ENCODE measurements around the gene PLA2G5. TPM values are rescaled to one million over a fixed set of nuclear protein-coding genes. Genes with fewer than 3 reads are reported as not detected.

PLA2G5 gene
- total RNA-seq, 1 donor from 2014 or later = not detected

DNA sequence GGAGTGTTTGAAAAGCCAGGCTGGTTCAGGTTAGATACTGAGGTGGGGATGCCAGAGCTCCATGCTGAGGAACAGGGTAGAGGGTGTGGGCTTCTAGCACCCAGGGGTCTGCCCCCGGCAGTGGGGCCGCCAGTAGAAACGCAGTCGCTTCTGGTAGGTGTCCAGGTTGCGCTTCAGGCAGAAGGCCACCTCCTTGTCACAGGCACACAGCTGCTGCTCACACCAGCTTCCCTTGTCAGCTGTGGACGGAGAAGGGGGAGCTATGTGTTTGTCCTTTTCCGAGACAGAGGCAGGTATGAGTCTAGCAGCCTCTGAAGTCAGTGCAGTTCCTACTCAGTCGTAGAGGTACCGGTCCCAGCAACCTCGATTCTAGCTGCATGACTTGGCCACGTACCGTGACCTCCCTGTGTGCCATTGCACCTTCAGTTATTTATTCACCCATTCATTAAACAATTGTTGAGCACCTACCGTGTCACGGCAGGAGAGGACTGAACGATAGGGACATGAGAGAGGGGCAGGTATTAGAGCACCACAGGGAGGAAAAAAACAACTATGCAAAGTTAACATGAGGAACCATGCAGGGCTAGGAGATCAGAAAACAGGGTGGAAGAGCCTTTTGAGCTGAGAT, 44.1 kb downstream of the PLA2G5 start:
- peaks cover 17% of the 10 kb centered on the region for H3K27me3 Mint-ChIP-seq
- H3K4me1 Mint-ChIP-seq (ENCODE audit: unreplicated experiment) = no peaks in the 10 kb centered on the region
- no peaks in the 10 kb centered on the region for H3K36me3 Mint-ChIP-seq
- TF ChIP-seq CTCF (conservative IDR thresholded peaks at IDR 0.05) = no peak
- H3K27ac Mint-ChIP-seq = no peak overlapping the region
- H3K9me3 Mint-ChIP-seq = no peaks in the 10 kb centered on the region
- H3K4me3 Mint-ChIP-seq = no peak overlapping the region
- DNase-seq (ENCODE audit: extremely low spot score, unreplicated experiment) = no peak

- no peaks in the 10 kb centered on the region for H3K4me1 Mint-ChIP-seq (ENCODE audit: unreplicated experiment)
- no peak overlapping the region for H3K4me3 Mint-ChIP-seq
- no peaks in the 10 kb centered on the region for H3K9me3 Mint-ChIP-seq
- TF ChIP-seq CTCF (conservative IDR thresholded peaks at IDR 0.05) = no peak
- H3K27me3 Mint-ChIP-seq = peaks cover 23% of the 10 kb centered on the region
- no peaks in the 10 kb centered on the region for H3K36me3 Mint-ChIP-seq
- DNase-seq (ENCODE audit: extremely low spot score, unreplicated experiment) = no peak
- H3K27ac Mint-ChIP-seq = no peak overlapping the region
Observed at GRCh38 chr1:20115479-20115878, 45.5 kb downstream of the PLA2G5 start.

- Mint-ChIP-seq H3K36me3 (no peaks in the 10 kb centered on the region), H3K4me1 (ENCODE audit: unreplicated experiment) (no peaks in the 10 kb centered on the region), H3K27ac (no peak overlapping the region), H3K9me3 (no peaks in the 10 kb centered on the region), H3K4me3 (no peak overlapping the region), H3K27me3 (peaks cover 27% of the 10 kb centered on the region)
- no peak for TF ChIP-seq CTCF (conservative IDR thresholded peaks at IDR 0.05)
- DNase-seq (ENCODE audit: extremely low spot score, unreplicated experiment) = no peak
Observed at GRCh38 chr1:20115916-20116315, 45.9 kb downstream of the PLA2G5 start.

- H3K27ac Mint-ChIP-seq = no peak overlapping the region
- H3K4me3 Mint-ChIP-seq = no peak overlapping the region
- DNase-seq (ENCODE audit: extremely low spot score, unreplicated experiment) = no peak
- H3K27me3 Mint-ChIP-seq = peaks cover 38% of the 10 kb centered on the region
- H3K36me3 Mint-ChIP-seq = no peaks in the 10 kb centered on the region
- TF ChIP-seq CTCF (conservative IDR thresholded peaks at IDR 0.05) = no peak
- H3K9me3 Mint-ChIP-seq = no peaks in the 10 kb centered on the region
- no peaks in the 10 kb centered on the region for H3K4me1 Mint-ChIP-seq (ENCODE audit: unreplicated experiment)
Observed at GRCh38 chr1:20117236-20117635, 47.2 kb downstream of the PLA2G5 start.

DNA sequence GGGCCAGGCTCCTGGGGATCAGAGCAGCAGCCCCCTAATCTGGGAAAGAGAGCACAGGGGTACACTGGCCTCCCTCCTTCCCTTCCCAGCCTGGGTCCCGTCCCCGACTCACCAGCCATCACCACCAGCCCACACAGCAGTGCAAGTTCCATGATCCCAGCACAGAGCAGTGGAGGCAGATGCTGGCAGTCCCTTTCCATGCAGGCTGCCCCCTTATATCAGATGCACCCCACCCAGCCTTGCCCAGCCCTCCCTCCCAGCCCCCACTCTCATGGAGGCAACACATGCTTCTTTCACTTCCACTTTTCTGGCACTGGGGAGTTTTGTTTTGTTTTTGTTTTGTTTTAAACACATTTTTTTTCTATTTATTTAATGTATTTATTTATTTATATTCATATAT, 49.4 kb downstream of the PLA2G5 start, which contains the start of gene PLA2G2D:
Gene PLA2G2D, minus strand, starts transcription at position 190 of the 400 bp plus-strand sequence. Its CDS starts 38 bp downstream, at position 152.
- Mint-ChIP-seq H3K27ac (no peak within 1 kb of the TSS), H3K4me1 (ENCODE audit: unreplicated experiment) (no peaks in the 10 kb centered on the region), H3K4me3 (no peak within 1 kb of the TSS), H3K27me3 (peaks cover 33% of the 10 kb centered on the region), H3K9me3 (no peaks in the 10 kb centered on the region), H3K36me3 (no peaks in the 10 kb centered on the region)
- DNase-seq (ENCODE audit: extremely low spot score, unreplicated experiment) = no peak
- TF ChIP-seq CTCF (conservative IDR thresholded peaks at IDR 0.05) = no peak
